Tibial nerve (tissue), 4 donors: ENCODE measurements around the gene UBE2H.
"Not testable (repeated sequence)": the region's sequence is repeated elsewhere in the genome, so short reads cannot be mapped to it uniquely, and the experiment has no call there.

Experiments used
- CTCF ChIP-seq, 5 experiments: fragments of 200-600 bp in 3 of 5; fragments of 450-650 bp in 2 of 5; sonication (generic) in 3 of 5; IDR thresholded peaks; one replicate each; pipeline ENCODE4 v1.5.1; 2016 to 2019; ENCODE audit warnings: antibody characterized with exemption in 5 of 5, mild to moderate bottlenecking in 3 of 5, moderate library complexity in 2 of 5
- EP300 ChIP-seq, 2 donors: sonication (generic); formaldehyde crosslinking; IDR thresholded peaks; one replicate each; pipeline ENCODE4 v1.6.1; 2017; ENCODE audit warnings: antibody characterized with exemption in 2 of 2, mild to moderate bottlenecking in 1 of 2
- POLR2A ChIP-seq, 2 donors: fragments of 450-650 bp; IDR thresholded peaks; one replicate each; pipeline ENCODE4 v1.6.1; 2017; ENCODE audit warnings: antibody characterized with exemption in 2 of 2, mild to moderate bottlenecking in 2 of 2, moderate library complexity in 2 of 2

- not testable (repeated sequence) for TF ChIP-seq POLR2A, CTCF, EP300 (IDR thresholded peaks at IDR 0.05)
Observed at GRCh38 chr7:129894184-129894583, 58.6 kb downstream of the UBE2H start.
